ENCODE results near the gene KRR1.
"Not testable (repeated sequence)": the region's sequence is repeated elsewhere in the genome, so short reads cannot be mapped to it uniquely, and the experiment has no call there.

Gene KRR1

GRCh38 chr12:75525263-75525662 is 13.9 kb upstream of the KRR1 start:
- DNase-seq (ENCODE audit: low spot score), result no peak

GRCh38 chr12:75522124-75522523 is 10.7 kb upstream of the KRR1 start:
- DNase-seq (ENCODE audit: low spot score), result not testable (repeated sequence)

GRCh38 chr12:75521224-75521623 is 9.8 kb upstream of the KRR1 start:
- not testable (repeated sequence) for DNase-seq (ENCODE audit: low spot score)

GRCh38 chr12:75509621-75510020 is 1.8 kb downstream of the KRR1 start:
- no peak for DNase-seq (ENCODE audit: low spot score)

GRCh38 chr12:75508159-75508558 is 3.2 kb downstream of the KRR1 start:
- DNase-seq (ENCODE audit: low spot score), result no peak

- no peak for DNase-seq (ENCODE audit: low spot score)
Measured at GRCh38 chr12:75507086-75507485, 4.3 kb downstream of the KRR1 start.

- DNase-seq (ENCODE audit: low spot score), result peak; percentile 27
Measured at GRCh38 chr12:75505706-75506312, 5.6 kb downstream of the KRR1 start.

- no peak for DNase-seq (ENCODE audit: low spot score)
Measured at GRCh38 chr12:75503866-75504265, 7.5 kb downstream of the KRR1 start.

GRCh38 chr12:75503459-75503858 is 8.0 kb downstream of the KRR1 start:
- DNase-seq (ENCODE audit: low spot score), result no peak

- no peak for DNase-seq (ENCODE audit: low spot score)
Measured at GRCh38 chr12:75491169-75491568, 20.2 kb downstream of the KRR1 start.

- peak; percentile 46 for DNase-seq (ENCODE audit: low spot score)
Measured at GRCh38 chr12:75489613-75490210, 21.7 kb downstream of the KRR1 start.

- no peak for DNase-seq (ENCODE audit: low spot score)
Measured at GRCh38 chr12:75489187-75489586, 22.2 kb downstream of the KRR1 start.

- no peak for DNase-seq (ENCODE audit: low spot score)
Measured at GRCh38 chr12:75488553-75488952, 22.9 kb downstream of the KRR1 start.

- no peak for DNase-seq (ENCODE audit: low spot score)
Measured at GRCh38 chr12:75487308-75487707, 24.1 kb downstream of the KRR1 start.

GRCh38 chr12:75484450-75484849 is 27.0 kb downstream of the KRR1 start:
- not testable (repeated sequence) for DNase-seq (ENCODE audit: low spot score)

GRCh38 chr12:75483431-75483830 is 28.0 kb downstream of the KRR1 start:
- DNase-seq (ENCODE audit: low spot score), result no peak

GRCh38 chr12:75482646-75483045 is 28.8 kb downstream of the KRR1 start:
- peak; percentile 41 for DNase-seq (ENCODE audit: low spot score)

- DNase-seq (ENCODE audit: low spot score), result no peak
Measured at GRCh38 chr12:75481774-75482173, 29.6 kb downstream of the KRR1 start.

- DNase-seq (ENCODE audit: low spot score), result no peak
Measured at GRCh38 chr12:75481013-75481705, 30.2 kb downstream of the KRR1 start.

GRCh38 chr12:75480469-75480949 is 30.9 kb downstream of the KRR1 start, which contains the start of gene GLIPR1:
GLIPR1 (plus strand) TSS chr12:75480755; CDS start chr12:75480881, 126 bp downstream.
- DNase-seq (ENCODE audit: low spot score), result peak; percentile 84

- no peak for DNase-seq (ENCODE audit: low spot score)
Measured at GRCh38 chr12:75479963-75480461, 31.4 kb downstream of the KRR1 start.

- peak; percentile 75 for DNase-seq (ENCODE audit: low spot score)
Measured at GRCh38 chr12:75478116-75478794, 33.2 kb downstream of the KRR1 start.

Data from CD4-positive, alpha-beta T cell treated with Interleukin-15 for 4 hours (primary cell).